Stimulated activated CD4-positive, alpha-beta T cell treated with anti-CD3 and anti-CD28 coated beads, Interleukin-12 subunit alpha, Interleukin-12 subunit beta, amount 100 ng/mL, for 48 hours (primary cell): ENCODE results near the gene SCAI.
A peak's percentile ranks its signal among the peaks of the same experiment; 100 is the strongest.
"Not testable (repeated sequence)": the region's sequence is repeated elsewhere in the genome, so short reads cannot be mapped to it uniquely, and the experiment has no call there.

ENCODE experiments used
- DNase-seq, 3 donors: peaks; one replicate each; pipeline ENCODE4 v3.0.0-alpha.2; 2020; ENCODE audit warnings: low read depth in 2 of 3, low spot score in 1 of 3

The SCAI gene

GRCh38 chr9:124949387-124949786 lies 193.9 kb downstream of the SCAI start:
- DNase-seq, result no peak

GRCh38 chr9:124947727-124948391 lies 195.5 kb downstream of the SCAI start:
- DNase-seq, result no peak

GRCh38 chr9:124946167-124946566 lies 197.2 kb downstream of the SCAI start:
- DNase-seq, result no peak

- DNase-seq, result peak; percentile 34 to 54 (median 38)
Observed at GRCh38 chr9:124941679-124942561, 201.4 kb downstream of the SCAI start.

GRCh38 chr9:124940894-124941678 lies 202.2 kb downstream of the SCAI start, which contains the start of gene GOLGA1:
Gene GOLGA1 (minus strand): TSS chr9:124941083. CDS start chr9:124938711, 2,372 bp downstream.
- peak; percentile 81 to 92 (median 84) for DNase-seq

GRCh38 chr9:124940521-124940893 lies 202.8 kb downstream of the SCAI start:
- no peak for DNase-seq

GRCh38 chr9:124939944-124940343 lies 203.4 kb downstream of the SCAI start:
- DNase-seq, result no peak

GRCh38 chr9:124934290-124934689 lies 209.0 kb downstream of the SCAI start:
- no peak for DNase-seq

GRCh38 chr9:124932333-124932732 lies 211.0 kb downstream of the SCAI start:
- no peak for DNase-seq

GRCh38 chr9:124929464-124929863 lies 213.9 kb downstream of the SCAI start:
- DNase-seq, result no peak

- no peak for DNase-seq
Observed at GRCh38 chr9:124928116-124928515, 215.2 kb downstream of the SCAI start.

- not testable (repeated sequence) for DNase-seq
Observed at GRCh38 chr9:124920394-124920793, 222.9 kb downstream of the SCAI start.

GRCh38 chr9:124914753-124915405 lies 228.4 kb downstream of the SCAI start:
- DNase-seq, result no peak

GRCh38 chr9:124913378-124913777 lies 229.9 kb downstream of the SCAI start:
- no peak for DNase-seq

- no peak for DNase-seq
Observed at GRCh38 chr9:124911766-124912165, 231.6 kb downstream of the SCAI start.

GRCh38 chr9:124908098-124908497 lies 235.2 kb downstream of the SCAI start:
- no peak for DNase-seq

- DNase-seq, result no peak
Observed at GRCh38 chr9:124906966-124907365, 236.4 kb downstream of the SCAI start.

GRCh38 chr9:124899845-124900244 lies 243.5 kb downstream of the SCAI start:
- no peak for DNase-seq

GRCh38 chr9:124897570-124898460 lies 245.5 kb downstream of the SCAI start:
- no peak for DNase-seq

- peak in 1 of 3 donors; percentile 14 for DNase-seq
Observed at GRCh38 chr9:124894741-124895170, 248.6 kb downstream of the SCAI start.
